DOHH2 (cell line): Measurements from ENCODE around the gene IL17RA.

ENCODE experiments used
- H3F3A ChIP-seq: fragments of 200-600 bp; sonication (generic), shearing (Covaris generic); 2 replicates; pipeline ENCODE4 v1.6.0; 2016; ENCODE audit warnings: antibody characterized with exemption, mild to moderate bottlenecking; ENCODE audit not compliant: control insufficient read depth, insufficient read depth
- H3K27ac ChIP-seq: fragments of 200-600 bp; sonication (generic); 2 replicates; pipeline ENCODE4 v1.5.1; 2014; ENCODE audit warnings: low read depth, mild to moderate bottlenecking, low read length, moderate library complexity
- H3K27me3 ChIP-seq: fragments of 200-600 bp; sonication (generic); 2 replicates; pipeline ENCODE4 v1.6.1; 2014; ENCODE audit warnings: mild to moderate bottlenecking, low read length, mixed read lengths; ENCODE audit not compliant: control insufficient read depth
- H3K36me3 ChIP-seq: fragments of 200-600 bp; sonication (generic); 2 replicates; pipeline ENCODE4 v1.6.1; 2014; ENCODE audit warnings: mild to moderate bottlenecking, low read length, moderate library complexity, mixed read lengths; ENCODE audit not compliant: control insufficient read depth
- H3K4me1 ChIP-seq: fragments of 200-600 bp; sonication (generic); 2 replicates; pipeline ENCODE4 v1.6.1; 2014; ENCODE audit warnings: mild to moderate bottlenecking, low read length, mixed read lengths; ENCODE audit not compliant: control insufficient read depth
- H3K4me2 ChIP-seq: fragments of 200-600 bp; sonication (generic); 2 replicates; pipeline ENCODE4 v1.6.0; 2014; ENCODE audit warnings: mild to moderate bottlenecking, low read length, moderate library complexity
- H3K4me3 ChIP-seq: fragments of 200-600 bp; sonication (generic); 2 replicates; pipeline ENCODE4 v1.5.1; 2014; ENCODE audit warnings: mild to moderate bottlenecking, low read length, mixed read lengths
- H3K79me2 ChIP-seq: fragments of 200-600 bp; sonication (generic); 2 replicates; pipeline ENCODE4 v1.6.1; 2014; ENCODE audit warnings: mild to moderate bottlenecking, low read length, mixed read lengths; ENCODE audit not compliant: control insufficient read depth
- H3K9me2 ChIP-seq: fragments of 200-600 bp; sonication (generic); replicated peaks from 2 replicates; pipeline ENCODE4 v1.6.1; 2014; ENCODE audit warnings: mild to moderate bottlenecking, low read length, mixed read lengths; ENCODE audit not compliant: control insufficient read depth
- H3K9me3 ChIP-seq: fragments of 200-600 bp; sonication (generic); 2 replicates; pipeline ENCODE4 v1.6.1; 2014; ENCODE audit warnings: antibody characterized with exemption, low read length, mixed read lengths; ENCODE audit not compliant: control insufficient read depth, insufficient read depth
- H4K20me1 ChIP-seq: fragments of 200-600 bp; sonication (generic); 2 replicates; pipeline ENCODE4 v1.6.0; 2014; ENCODE audit warnings: low read depth, mild to moderate bottlenecking, antibody characterized with exemption, low read length, moderate library complexity; ENCODE audit not compliant: control insufficient read depth, insufficient read depth
- CTCF ChIP-seq: fragments of 200-600 bp; sonication (generic); IDR thresholded peaks from one replicate; pipeline ENCODE4 v1.5.1; 2014; ENCODE audit warnings: antibody characterized with exemption, mild to moderate bottlenecking, low read depth, low read length; ENCODE audit not compliant: poor library complexity, severe bottlenecking
- EZH2phosphoT487 ChIP-seq: fragments of 200-600 bp; sonication (generic); IDR thresholded peaks from 2 replicates; pipeline ENCODE4 v1.6.1; 2017; ENCODE audit warnings: borderline replicate concordance, mild to moderate bottlenecking, antibody characterized with exemption, low read length, moderate library complexity, mixed read lengths

Gene IL17RA

GRCh38 chr22:17140826-17141766 is 56.3 kb downstream of the IL17RA start:
- no peak for TF ChIP-seq CTCF
- TF ChIP-seq EZH2phosphoT487 = no peak

GRCh38 chr22:17143101-17143500 is 58.3 kb downstream of the IL17RA start:
- TF ChIP-seq CTCF (no peak), EZH2phosphoT487 (no peak)
- Histone ChIP-seq H4K20me1 (no peaks in the 10 kb centered on the region), H3K27ac (no peak overlapping the region), H3F3A (no peaks in the 10 kb centered on the region), H3K36me3 (peaks cover 75% of the 10 kb centered on the region), H3K79me2 (peaks cover 9% of the 10 kb centered on the region), H3K4me1 (no peaks in the 10 kb centered on the region), H3K4me3 (no peak overlapping the region), H3K9me3 (no peaks in the 10 kb centered on the region), H3K4me2 (no peak overlapping the region), H3K27me3 (no peaks in the 10 kb centered on the region), H3K9me2 (no peaks in the 10 kb centered on the region)

More at GRCh38 chr22:17140826-17141766, 56.3 kb downstream of the IL17RA start:
- Histone ChIP-seq H3K36me3 (peaks cover 77% of the 10 kb centered on the region), H3K4me2 (no peak overlapping the region), H3K9me2 (no peaks in the 10 kb centered on the region), H3K9me3 (no peaks in the 10 kb centered on the region), H3K27me3 (no peaks in the 10 kb centered on the region), H3K4me3 (no peak overlapping the region), H3K79me2 (no peaks in the 10 kb centered on the region; the same call in 1 of the 2 replicates), H3K4me1 (no peaks in the 10 kb centered on the region), H3F3A (no peaks in the 10 kb centered on the region), H4K20me1 (no peaks in the 10 kb centered on the region), H3K27ac (no peak overlapping the region)

- Histone ChIP-seq H3K36me3 (peaks cover 76% of the 10 kb centered on the region), H3K79me2 (peaks cover 16% of the 10 kb centered on the region), H3K9me3 (no peaks in the 10 kb centered on the region)
These were observed 59.0 kb downstream of the IL17RA start for GRCh38 chr22:17143826-17144225.

More at GRCh38 chr22:17143826-17144225, 59.0 kb downstream of the IL17RA start:
- H3K27me3 ChIP-seq = no peaks in the 10 kb centered on the region
- no peak overlapping the region for H3K27ac ChIP-seq
- no peaks in the 10 kb centered on the region for H4K20me1 ChIP-seq
- no peaks in the 10 kb centered on the region for H3K9me2 ChIP-seq
- no peak overlapping the region for H3K4me2 ChIP-seq
- H3K4me1 ChIP-seq = no peaks in the 10 kb centered on the region
- H3F3A ChIP-seq = no peaks in the 10 kb centered on the region
- H3K4me3 ChIP-seq = no peak overlapping the region
- TF ChIP-seq EZH2phosphoT487 (no peak), CTCF (no peak)
